ENCODE data around the gene POLE.

- no peak for TF ChIP-seq CTCF (conservative IDR thresholded peaks at IDR 0.05 in 1 of 2, IDR thresholded peaks at IDR 0.05 in 1 of 2; ENCODE audit: low read depth in 1 of 2, low read length in 2 of 2)
- no peak for TF ChIP-seq EZH2 (IDR thresholded peaks at IDR 0.05; ENCODE audit: low read length, missing control alignments)
These were observed 36.0 kb upstream of the POLE start for GRCh38 chr12:132723015-132723763.

All from fibroblast of lung (primary cell).